Renal pelvis (tissue), 4 donors: ENCODE data around the gene TBC1D5. TPM values are rescaled to one million over a fixed set of nuclear protein-coding genes. Genes with fewer than 3 reads are reported as not detected.
"Not testable (repeated sequence)": the region's sequence is repeated elsewhere in the genome, so short reads cannot be mapped to it uniquely, and the experiment has no call there.

Experiments
- DNase-seq: peaks from one replicate; pipeline ENCODE4 v3.0.0-alpha.2; 2013
- polyA plus RNA-seq, 3 donors: library from polyadenylated mRNA; unstranded; fragments of 120-200 nt; gene quantifications; one replicate each; pipeline ENCODE4 v1.2.1, GENCODE V29; 2013; ENCODE audit not compliant: insufficient read length in 3 of 3

Gene TBC1D5
- polyA plus RNA-seq, 3 donors: 46.4 to 52.8 (median 48.8) TPM

GRCh38 chr3:17138246-17139039 is 604.0 kb downstream of the TBC1D5 start:
- DNase-seq: no peak

- no peak for DNase-seq
Observed at GRCh38 chr3:17137321-17137826, 605.1 kb downstream of the TBC1D5 start.

GRCh38 chr3:17136136-17136721 is 606.2 kb downstream of the TBC1D5 start:
- DNase-seq: peak; percentile 84

GRCh38 chr3:17135696-17136095 is 606.7 kb downstream of the TBC1D5 start:
- peak; percentile 36 for DNase-seq

- no peak for DNase-seq
Observed at GRCh38 chr3:17133632-17134545, 608.5 kb downstream of the TBC1D5 start.

GRCh38 chr3:17132286-17133115 is 609.9 kb downstream of the TBC1D5 start:
- no peak for DNase-seq

GRCh38 chr3:17130956-17131355 is 611.5 kb downstream of the TBC1D5 start:
- no peak for DNase-seq

- DNase-seq: no peak
Observed at GRCh38 chr3:17129556-17129955, 612.9 kb downstream of the TBC1D5 start.

GRCh38 chr3:17128671-17129070 is 613.8 kb downstream of the TBC1D5 start:
- not testable (repeated sequence) for DNase-seq

GRCh38 chr3:17125738-17126442 is 616.5 kb downstream of the TBC1D5 start:
- DNase-seq: no peak

GRCh38 chr3:17122758-17123157 is 619.7 kb downstream of the TBC1D5 start:
- DNase-seq: no peak

- no peak for DNase-seq
Observed at GRCh38 chr3:17121336-17121735, 621.1 kb downstream of the TBC1D5 start.

- DNase-seq: no peak
Observed at GRCh38 chr3:17120115-17120514, 622.3 kb downstream of the TBC1D5 start.

GRCh38 chr3:17119201-17120072 is 623.0 kb downstream of the TBC1D5 start:
- no peak for DNase-seq

GRCh38 chr3:17118771-17119170 is 623.7 kb downstream of the TBC1D5 start:
- no peak for DNase-seq

GRCh38 chr3:17116007-17116600 is 626.3 kb downstream of the TBC1D5 start:
- DNase-seq: no peak

- no peak for DNase-seq
Observed at GRCh38 chr3:17115186-17115585, 627.2 kb downstream of the TBC1D5 start.

- no peak for DNase-seq
Observed at GRCh38 chr3:17111586-17111985, 630.8 kb downstream of the TBC1D5 start.
